Measurements from ENCODE around the gene ADAP1. TPM values are rescaled to one million over a fixed set of nuclear protein-coding genes. Genes with fewer than 3 reads are reported as not detected.

Gene ADAP1
- total RNA-seq, 1 experiment from 2014 or later: 3.1 TPM

DNA sequence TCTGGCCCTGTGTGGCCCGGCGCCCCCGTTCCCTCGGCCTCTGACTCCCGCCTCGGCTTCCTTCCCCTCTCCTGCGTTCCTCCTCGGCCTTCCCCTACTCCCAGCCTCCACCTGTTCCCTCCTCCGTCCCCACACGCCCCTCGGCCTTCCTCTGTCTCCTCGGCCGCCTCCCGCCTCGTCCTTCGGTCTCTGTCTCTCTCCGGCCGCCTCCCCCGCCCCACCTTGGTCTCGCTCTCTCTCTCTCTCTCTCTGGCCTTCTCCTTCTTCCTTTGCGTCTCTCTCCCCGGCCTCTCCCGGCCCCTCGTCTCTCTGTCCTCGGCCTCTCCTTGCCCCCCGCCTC is 77.5 kb downstream of the ADAP1 start:
- H3K4me1 ChIP-seq (ENCODE audit: control insufficient read depth, insufficient read depth, low read length): peaks cover 36% of the 10 kb centered on the region
- DNase-seq (ENCODE audit: low read depth, low spot score) (no peak), ATAC-seq (peak; percentile 63)
- in situ Hi-C loops (cut with HindIII; ENCODE audit: low pct_unique_long_range_greater_than_20kb, low sequenced_read_pairs): no loop called here
- no peaks in the 10 kb centered on the region for H3K27me3 ChIP-seq (ENCODE audit: control insufficient read depth, insufficient read depth, low read length)
- ChIA-PET CTCF (no interaction called here), POLR2A (no interaction called here)
- no peaks in the 10 kb centered on the region; the same call in none of the 2 replicates for H3K36me3 ChIP-seq (ENCODE audit: control insufficient read depth, insufficient read depth, low read length)
- no TSS peak for BruUV-seq (replicated peaks)
- peak overlapping the region; percentile 74 for H3K27ac ChIP-seq (ENCODE audit: low read length)
- TF ChIP-seq, protein P1, sequence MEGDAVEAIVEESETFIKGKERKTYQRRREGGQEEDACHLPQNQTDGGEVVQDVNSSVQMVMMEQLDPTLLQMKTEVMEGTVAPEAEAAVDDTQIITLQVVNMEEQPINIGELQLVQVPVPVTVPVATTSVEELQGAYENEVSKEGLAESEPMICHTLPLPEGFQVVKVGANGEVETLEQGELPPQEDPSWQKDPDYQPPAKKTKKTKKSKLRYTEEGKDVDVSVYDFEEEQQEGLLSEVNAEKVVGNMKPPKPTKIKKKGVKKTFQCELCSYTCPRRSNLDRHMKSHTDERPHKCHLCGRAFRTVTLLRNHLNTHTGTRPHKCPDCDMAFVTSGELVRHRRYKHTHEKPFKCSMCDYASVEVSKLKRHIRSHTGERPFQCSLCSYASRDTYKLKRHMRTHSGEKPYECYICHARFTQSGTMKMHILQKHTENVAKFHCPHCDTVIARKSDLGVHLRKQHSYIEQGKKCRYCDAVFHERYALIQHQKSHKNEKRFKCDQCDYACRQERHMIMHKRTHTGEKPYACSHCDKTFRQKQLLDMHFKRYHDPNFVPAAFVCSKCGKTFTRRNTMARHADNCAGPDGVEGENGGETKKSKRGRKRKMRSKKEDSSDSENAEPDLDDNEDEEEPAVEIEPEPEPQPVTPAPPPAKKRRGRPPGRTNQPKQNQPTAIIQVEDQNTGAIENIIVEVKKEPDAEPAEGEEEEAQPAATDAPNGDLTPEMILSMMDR (IDR thresholded peaks at IDR 0.05): no peak
- TF ChIP-seq TCF7L2 (IDR thresholded peaks at IDR 0.05; ENCODE audit: low read depth, low read length): no peak
- no peak for TF ChIP-seq SIN3A (IDR thresholded peaks at IDR 0.05; ENCODE audit: borderline replicate concordance, insufficient read depth, low read depth, low read length)
- no peak for TF ChIP-seq POLR2AphosphoS5 (IDR thresholded peaks at IDR 0.05; ENCODE audit: low read depth, low read length)
- TF ChIP-seq, protein P2, sequence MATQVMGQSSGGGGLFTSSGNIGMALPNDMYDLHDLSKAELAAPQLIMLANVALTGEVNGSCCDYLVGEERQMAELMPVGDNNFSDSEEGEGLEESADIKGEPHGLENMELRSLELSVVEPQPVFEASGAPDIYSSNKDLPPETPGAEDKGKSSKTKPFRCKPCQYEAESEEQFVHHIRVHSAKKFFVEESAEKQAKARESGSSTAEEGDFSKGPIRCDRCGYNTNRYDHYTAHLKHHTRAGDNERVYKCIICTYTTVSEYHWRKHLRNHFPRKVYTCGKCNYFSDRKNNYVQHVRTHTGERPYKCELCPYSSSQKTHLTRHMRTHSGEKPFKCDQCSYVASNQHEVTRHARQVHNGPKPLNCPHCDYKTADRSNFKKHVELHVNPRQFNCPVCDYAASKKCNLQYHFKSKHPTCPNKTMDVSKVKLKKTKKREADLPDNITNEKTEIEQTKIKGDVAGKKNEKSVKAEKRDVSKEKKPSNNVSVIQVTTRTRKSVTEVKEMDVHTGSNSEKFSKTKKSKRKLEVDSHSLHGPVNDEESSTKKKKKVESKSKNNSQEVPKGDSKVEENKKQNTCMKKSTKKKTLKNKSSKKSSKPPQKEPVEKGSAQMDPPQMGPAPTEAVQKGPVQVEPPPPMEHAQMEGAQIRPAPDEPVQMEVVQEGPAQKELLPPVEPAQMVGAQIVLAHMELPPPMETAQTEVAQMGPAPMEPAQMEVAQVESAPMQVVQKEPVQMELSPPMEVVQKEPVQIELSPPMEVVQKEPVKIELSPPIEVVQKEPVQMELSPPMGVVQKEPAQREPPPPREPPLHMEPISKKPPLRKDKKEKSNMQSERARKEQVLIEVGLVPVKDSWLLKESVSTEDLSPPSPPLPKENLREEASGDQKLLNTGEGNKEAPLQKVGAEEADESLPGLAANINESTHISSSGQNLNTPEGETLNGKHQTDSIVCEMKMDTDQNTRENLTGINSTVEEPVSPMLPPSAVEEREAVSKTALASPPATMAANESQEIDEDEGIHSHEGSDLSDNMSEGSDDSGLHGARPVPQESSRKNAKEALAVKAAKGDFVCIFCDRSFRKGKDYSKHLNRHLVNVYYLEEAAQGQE (IDR thresholded peaks at IDR 0.05; ENCODE audit: insufficient read depth in 1 of 2, low read depth in 2 of 2, low read length in 1 of 2): no peak
- peak overlapping the region; percentile 79 to 85 for H3K4me3 ChIP-seq (ENCODE audit: low read depth in 2 of 2, low read length in 2 of 2)
- H3K9me3 ChIP-seq (ENCODE audit: control insufficient read depth, insufficient read depth, low read depth, low read length): no peaks in the 10 kb centered on the region
- intact Hi-C loops (cut with micrococcal nuclease; ENCODE audit: unreplicated experiment): no loop called here

DNA sequence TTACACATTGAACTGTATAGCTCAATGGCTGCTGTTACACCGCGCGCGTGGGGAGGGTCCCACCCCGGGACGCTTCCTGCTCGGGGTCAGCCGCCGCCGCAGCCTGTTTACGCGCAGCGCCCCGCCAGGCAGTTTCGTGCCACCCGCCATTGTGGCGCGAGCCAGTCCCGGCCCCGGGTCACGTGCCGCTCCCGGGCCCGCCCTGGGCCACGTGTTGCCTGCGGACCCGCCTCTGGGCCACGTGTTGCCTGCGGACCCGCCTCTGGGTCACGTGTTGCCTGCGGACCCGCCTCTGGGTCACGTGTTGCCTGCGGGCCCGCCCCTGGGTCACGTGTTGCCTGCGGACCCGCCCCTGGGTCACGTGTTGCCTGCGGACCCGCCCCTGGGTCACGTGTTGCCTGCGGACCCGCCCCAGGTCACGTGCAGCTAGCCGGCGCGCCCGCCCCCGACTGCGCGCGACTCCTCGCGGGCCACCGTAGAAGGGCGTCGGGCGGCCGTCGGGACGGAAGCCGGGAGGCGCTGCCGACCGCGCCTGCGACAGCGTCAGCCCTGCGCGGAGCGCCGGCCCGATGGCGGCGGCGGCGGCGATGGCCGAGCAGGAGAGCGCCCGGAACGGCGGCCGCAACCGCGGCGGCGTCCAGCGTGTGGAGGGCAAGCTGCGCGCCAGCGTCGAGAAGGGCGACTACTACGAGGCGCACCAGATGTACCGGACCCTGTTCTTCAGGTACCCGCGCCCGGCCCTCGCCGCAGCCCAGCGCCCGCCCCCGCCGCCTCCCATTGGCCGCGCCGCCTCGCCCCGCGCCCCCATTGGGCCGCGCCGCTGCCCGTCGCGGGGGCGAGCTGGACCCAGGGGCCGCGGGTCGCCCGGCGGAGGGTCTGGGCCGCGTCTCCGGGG is 78.2 kb downstream of the ADAP1 start, which contains the start of gene GET4:
Gene GET4 (plus strand): TSS at position 478 of the 895 bp plus-strand sequence. CDS start 92 bp downstream, at position 570.
- intact Hi-C loops (cut with micrococcal nuclease; ENCODE audit: unreplicated experiment): no loop called here
- ATAC-seq (peak; percentile 92), DNase-seq (ENCODE audit: low read depth, low spot score) (peak; percentile 58)
- ChIA-PET CTCF (no interaction called here), POLR2A (no interaction called here)
- Histone ChIP-seq H3K9me3 (ENCODE audit: control insufficient read depth, insufficient read depth, low read depth, low read length) (no peaks in the 10 kb centered on the region), H3K27me3 (ENCODE audit: control insufficient read depth, insufficient read depth, low read length) (no peaks in the 10 kb centered on the region), H3K4me3 (ENCODE audit: low read depth in 2 of 2, low read length in 2 of 2) (peak within 1 kb of the TSS; percentile 79 to 85), H3K4me1 (ENCODE audit: control insufficient read depth, insufficient read depth, low read length) (peaks cover 36% of the 10 kb centered on the region), H3K36me3 (ENCODE audit: control insufficient read depth, insufficient read depth, low read length) (no peaks in the 10 kb centered on the region; the same call in none of the 2 replicates), H3K27ac (ENCODE audit: low read length) (peak within 1 kb of the TSS; percentile 85)
- in situ Hi-C loops (cut with HindIII; ENCODE audit: low pct_unique_long_range_greater_than_20kb, low sequenced_read_pairs): no loop called here
- TF ChIP-seq TCF7L2 (IDR thresholded peaks at IDR 0.05; ENCODE audit: low read depth, low read length) (peak; percentile 32; the same call in 1 of the 2 replicates), POLR2AphosphoS5 (IDR thresholded peaks at IDR 0.05; ENCODE audit: low read depth, low read length) (peak; percentile 97), SIN3A (IDR thresholded peaks at IDR 0.05; ENCODE audit: borderline replicate concordance, insufficient read depth, low read depth, low read length) (peak; percentile 79; the same call in 1 of the 2 replicates)
- TF ChIP-seq, protein P1 (IDR thresholded peaks at IDR 0.05): no peak
- TF ChIP-seq, protein P2 (IDR thresholded peaks at IDR 0.05; ENCODE audit: insufficient read depth in 1 of 2, low read depth in 2 of 2, low read length in 1 of 2): no peak; a peak in 1 of 4 replicates
- no TSS peak for BruUV-seq (replicated peaks)
